ENCODE data around the gene NOL11.
"Not testable (repeated sequence)": the region's sequence is repeated elsewhere in the genome, so short reads cannot be mapped to it uniquely, and the experiment has no call there.

The NOL11 gene

DNA sequence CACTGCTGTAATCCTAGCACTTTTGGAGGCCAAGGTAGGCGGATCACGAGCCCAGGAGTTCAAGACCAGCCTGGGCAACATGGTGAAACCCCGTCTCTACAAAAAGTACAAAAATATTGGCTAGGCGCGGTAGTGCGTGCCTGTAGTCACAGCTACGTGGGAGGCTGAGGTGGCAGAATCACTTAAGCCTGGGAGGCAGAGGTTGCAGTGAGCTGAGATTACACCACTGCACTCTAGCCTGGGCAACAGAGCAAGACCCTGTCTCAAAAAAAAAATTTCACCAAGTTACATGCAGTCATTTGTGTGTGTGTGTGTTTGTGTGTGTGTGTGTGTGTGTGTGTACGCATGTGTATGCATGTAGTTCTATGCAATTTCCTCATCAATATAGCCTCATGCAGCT, 14.9 kb upstream of the NOL11 start:
- intact Hi-C loops (cut with DNase I); DNase-seq: not testable (repeated sequence)

DNA sequence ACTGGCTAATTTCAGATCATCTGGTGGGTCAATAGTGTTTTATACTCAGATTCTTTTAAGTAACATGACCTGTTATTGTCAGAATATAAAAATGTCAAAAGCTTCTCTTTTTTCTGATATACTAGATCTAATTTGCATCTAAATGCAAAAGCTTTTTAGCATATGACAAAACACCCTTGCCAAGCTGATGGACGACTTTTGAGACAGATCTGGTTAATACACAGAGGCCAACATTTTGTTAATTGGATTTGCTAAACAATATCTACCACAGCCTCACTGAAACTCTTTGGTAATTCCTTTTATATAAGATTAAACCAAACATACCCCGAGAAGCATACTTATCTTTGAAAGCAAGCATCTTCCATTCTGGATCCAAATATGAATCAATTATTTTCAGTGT, 10.3 kb upstream of the NOL11 start:
- DNase-seq = no peak
- intact Hi-C loops (cut with DNase I) = no loop called here

DNA sequence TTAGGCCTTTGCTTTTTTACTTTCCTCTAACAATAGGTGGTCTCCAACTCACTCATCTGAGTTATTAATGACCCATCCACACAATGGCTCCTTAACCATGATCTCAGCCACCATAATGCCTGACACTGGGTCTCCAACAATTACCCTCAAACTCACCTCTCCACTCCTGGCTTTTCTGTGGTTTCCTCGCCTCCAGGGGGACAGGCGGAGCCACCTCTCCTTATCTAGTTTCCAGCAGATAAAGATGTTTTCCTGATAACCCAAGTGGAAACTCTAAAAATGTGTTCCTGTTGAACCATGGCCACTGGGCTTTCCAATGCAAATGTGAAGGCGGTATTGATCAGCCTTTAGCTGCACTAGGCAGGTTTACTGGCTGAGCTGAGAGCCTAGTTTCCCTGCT, 9.4 kb upstream of the NOL11 start:
- intact Hi-C loops (cut with DNase I) = no loop called here
- DNase-seq = no peak

- DNase-seq = no peak
- intact Hi-C loops (cut with DNase I) = no loop called here
These were observed 5.8 kb upstream of the NOL11 start for GRCh38 chr17:67711916-67712315.

DNA sequence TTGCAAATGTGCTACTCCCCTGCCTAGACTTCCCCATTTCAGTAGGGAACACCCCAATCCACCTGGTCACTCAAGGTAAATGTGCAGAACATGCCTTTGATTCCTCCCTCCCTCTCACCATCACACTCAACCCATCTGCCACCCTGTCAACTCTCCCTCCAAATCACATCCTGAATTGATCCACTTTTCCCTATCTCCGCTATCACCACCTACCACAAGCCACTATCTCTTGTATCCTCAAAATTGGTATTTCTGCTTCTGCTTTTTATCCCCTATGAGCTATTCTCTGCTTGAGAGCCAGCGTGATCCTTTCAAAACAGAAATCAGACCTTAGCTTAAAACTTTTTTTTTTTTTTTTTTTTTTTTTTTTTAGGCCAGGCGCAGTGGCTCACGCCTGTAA, 5.4 kb upstream of the NOL11 start:
- no peak for DNase-seq
- intact Hi-C loops (cut with DNase I) = no loop called here

- no peak for DNase-seq
- intact Hi-C loops (cut with DNase I) = no loop called here
These were observed 4.6 kb upstream of the NOL11 start for GRCh38 chr17:67713169-67713568.

DNA sequence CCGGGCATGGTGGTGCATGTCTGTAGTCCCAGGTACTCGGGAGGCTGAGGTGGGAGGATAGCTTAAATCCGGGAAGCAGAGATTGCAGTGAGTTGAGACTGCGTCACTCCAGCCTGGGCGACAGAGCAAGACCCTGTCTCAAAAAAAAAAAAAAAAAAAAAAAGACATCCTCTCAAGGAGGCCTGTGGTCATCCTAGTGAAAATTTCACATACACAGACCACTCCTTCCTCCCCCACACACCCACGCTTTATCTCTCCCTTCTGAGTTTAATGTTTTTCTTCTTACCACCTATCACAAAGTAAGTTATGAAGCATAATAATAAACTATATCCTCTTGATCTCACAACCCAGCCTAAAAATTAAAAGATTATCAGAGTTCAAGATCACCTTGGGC, 1.3 kb upstream of the NOL11 start:
- intact Hi-C loops (cut with DNase I) = loop anchor here (5.0 kb wide), 2 partner anchors 111 to 349 kb away; partner anchors contain the start of genes BPTF and PSMD12
- no peak for DNase-seq

DNA sequence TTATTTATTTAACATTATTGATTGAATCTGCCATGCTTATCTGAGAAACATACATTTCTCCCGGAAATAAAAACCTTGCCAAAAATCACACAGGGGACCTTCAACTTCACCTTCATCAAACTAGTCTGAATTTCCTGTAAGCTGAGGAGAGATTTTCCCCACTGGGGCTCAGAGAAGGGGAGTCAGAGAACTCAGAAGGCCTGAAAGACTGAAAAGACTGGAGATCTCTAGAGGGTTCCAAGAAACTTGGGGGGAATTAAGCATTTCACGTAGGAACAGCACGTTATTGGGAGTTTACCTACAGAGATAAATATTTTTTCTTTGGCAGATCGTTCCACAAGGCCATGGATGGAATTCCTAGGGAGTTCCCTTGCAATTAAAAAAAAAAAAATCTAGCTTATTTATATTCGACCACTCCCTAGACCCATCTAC, 528 bp upstream of the NOL11 start:
- intact Hi-C loops (cut with DNase I) = loop anchor here (5.0 kb wide), 2 partner anchors 110 to 350 kb away; partner anchors contain the start of genes BPTF and PSMD12
- peak in 2 of 42 donors; percentile 14 to 20 for DNase-seq

DNA sequence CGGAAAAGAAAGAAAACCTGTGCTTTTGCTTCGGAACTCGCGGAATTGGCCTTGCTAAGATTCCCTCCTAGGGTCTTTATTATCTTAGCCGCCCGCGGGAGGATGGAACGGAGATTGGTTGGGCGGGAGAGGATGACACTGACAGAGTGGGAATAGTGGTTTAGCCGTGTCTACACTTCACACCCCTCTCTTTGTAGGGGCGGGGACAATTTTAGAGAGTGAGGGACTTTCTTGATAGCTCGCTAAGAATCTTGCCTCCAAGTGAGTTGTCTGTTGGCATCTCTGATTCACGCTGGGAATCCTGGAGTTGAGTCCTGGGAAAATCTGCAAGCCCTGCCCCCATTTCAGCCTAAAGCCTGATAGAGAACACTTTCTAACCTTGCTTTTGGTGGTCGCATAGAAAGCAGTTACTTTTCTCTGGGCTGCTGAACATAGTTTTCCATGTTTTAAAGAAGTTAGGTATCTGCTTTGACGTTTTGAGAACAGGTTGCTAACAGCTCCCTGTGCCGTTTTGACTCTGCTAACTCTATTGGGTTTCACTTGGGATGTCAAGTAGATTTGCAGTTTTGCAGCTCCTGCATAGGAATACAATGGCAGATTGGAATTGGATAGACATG, 697 bp downstream of the NOL11 start:
- intact Hi-C loops (cut with DNase I) = loop anchor here (5.0 kb wide), 2 partner anchors 109 to 351 kb away; partner anchors contain the start of genes BPTF and PSMD12
- DNase-seq = peak in 5 of 42 donors; percentile 5 to 20 (median 11)

DNA sequence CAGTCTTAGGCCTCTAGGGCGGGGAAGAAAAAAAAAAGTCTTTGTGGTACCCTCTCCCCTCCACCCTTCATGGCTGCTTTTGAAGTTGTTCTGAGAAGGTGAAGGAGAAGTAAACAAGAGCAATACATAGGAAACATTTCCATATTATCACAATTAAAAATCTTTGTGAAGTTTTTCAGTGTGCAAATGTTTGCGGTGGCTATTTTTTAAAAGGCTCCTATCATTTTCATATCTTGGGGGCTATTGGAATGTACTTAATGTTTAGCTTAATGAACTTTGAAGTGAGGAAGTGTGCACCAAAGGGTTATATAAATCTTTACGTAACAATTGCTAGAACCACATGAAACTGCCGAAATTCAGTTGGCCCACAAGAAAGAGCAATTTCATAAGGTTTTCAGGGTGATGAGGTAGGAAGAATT, 7.6 kb downstream of the NOL11 start:
- intact Hi-C loops (cut with DNase I) = no loop called here
- no peak for DNase-seq

DNA sequence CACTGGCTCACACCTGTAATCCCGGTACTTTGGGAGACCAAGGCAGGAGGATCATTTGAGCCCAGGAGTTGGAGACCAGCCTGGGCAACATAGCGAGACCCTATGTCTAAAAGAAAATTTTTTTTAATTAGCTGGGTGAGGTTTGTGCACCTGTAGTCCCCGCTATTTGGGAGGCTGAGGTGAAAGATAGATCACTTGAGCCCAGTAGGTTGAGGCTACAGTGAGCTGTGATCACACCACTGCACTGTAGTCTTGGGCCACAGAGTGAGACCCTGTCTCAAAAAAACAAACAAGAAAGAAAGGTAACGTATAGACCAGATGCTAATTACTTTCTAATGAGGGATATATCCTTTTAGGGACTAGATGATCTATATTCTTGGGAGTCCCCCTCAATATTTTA, 8.1 kb downstream of the NOL11 start:
- no peak for DNase-seq
- intact Hi-C loops (cut with DNase I) = no loop called here

DNA sequence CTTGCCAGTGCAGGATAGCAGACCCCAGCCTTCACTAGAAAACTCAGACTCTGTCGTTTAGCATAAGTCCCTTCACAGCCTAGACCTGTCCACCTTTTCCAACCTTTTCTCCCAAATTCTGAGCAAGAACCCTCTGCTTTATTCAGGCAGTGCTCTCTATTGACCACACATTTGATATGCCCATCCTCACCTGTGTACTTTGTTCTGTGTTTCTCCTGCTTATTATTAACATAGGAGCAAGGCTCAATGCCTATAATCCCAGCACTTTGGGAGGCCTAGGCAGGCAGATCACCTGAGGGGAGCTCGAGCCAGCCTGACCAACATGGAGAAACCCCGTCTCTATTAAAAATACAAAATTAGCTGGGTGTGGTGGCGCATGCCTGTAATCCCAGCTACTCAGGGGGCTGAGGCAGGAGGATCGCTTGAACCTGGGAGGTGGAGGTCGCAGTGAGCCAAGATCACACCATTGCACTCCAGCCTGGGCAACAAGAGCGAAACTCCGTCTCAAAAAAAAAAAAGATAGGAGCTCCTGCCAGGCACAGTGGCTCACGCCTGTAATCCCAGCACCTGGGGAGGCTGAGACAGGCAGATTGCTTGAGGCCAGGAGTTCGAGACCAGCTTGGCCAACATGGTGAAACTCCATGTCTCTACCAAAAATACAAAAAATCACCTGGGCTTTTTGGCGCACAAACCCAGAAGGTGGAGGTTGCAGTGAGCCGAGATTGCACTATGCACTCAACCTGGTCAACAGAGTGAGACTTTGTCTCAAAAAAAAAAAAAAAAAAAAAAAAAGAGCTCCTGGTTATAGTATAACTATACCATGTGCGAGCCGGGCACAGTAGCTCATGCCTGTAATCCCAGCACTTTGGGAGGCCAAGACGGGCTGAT, 9.7 kb downstream of the NOL11 start:
- intact Hi-C loops (cut with DNase I); DNase-seq: not testable (repeated sequence)

DNA sequence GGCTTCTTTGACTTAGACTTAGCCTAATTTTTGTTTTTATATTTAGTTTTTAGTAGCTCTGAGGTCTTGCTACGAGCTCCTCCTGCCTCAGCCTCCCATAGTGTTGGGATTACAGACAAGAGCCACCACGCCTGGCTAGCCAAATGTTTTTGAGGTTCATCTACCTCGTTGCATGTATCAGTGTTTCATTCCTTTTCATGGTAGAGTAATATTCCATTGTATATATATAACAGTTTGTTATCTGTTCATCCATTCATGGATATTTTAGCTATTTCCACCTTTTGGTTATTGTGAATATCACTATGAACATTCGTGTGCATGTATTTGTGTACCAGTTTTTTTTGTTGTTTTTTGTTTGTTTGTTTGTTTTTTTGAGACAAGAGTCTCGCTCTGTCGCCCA, 12.2 kb downstream of the NOL11 start:
- no peak for DNase-seq
- intact Hi-C loops (cut with DNase I) = no loop called here

GRCh38 chr17:67730731-67731130, 13.0 kb downstream of the NOL11 start:
- intact Hi-C loops (cut with DNase I) = no loop called here
- no peak for DNase-seq

DNA sequence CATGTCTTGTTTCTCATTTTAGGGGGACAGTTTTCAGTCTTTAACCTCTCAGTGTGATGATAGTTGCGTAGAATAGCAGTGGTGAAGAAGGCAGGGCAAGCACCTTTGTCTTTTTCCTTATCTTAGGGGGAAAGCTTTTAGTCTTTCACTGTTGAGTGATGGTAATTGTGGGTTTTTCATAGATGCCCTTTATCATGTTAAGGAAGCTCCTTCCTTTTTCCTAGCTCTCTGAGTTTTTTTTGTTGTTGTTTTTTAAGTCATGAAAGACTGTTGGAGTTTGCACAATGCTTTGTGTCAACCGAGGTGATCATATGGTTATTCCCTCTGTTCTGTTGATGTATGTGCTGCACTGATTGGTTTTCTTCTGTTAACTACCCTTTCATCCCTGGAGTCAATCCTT, 15.7 kb downstream of the NOL11 start:
- DNase-seq = no peak
- intact Hi-C loops (cut with DNase I) = no loop called here

DNA sequence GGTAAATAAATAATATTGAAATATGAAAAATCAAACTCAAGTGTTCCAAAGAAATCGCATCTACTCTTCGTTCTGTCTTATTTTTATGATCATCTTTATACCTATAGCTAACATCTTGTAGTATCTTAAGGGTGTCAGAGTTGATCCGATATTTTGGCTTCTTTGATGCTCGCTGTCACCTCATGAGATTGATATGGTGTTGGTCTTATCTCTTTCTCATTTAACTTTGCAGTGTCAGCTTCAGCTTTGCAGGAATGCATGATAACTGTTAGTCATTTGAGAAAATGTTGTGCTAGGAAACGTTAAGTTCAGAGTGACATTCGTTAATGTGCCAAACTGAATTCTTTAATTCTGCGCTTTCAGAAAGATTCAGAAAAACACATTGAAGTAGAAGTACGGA, 19.4 kb downstream of the NOL11 start:
- DNase-seq = no peak
- intact Hi-C loops (cut with DNase I) = no loop called here

GRCh38 chr17:67742025-67742424, 24.3 kb downstream of the NOL11 start:
- DNase-seq = no peak
- intact Hi-C loops (cut with DNase I) = no loop called here

DNA sequence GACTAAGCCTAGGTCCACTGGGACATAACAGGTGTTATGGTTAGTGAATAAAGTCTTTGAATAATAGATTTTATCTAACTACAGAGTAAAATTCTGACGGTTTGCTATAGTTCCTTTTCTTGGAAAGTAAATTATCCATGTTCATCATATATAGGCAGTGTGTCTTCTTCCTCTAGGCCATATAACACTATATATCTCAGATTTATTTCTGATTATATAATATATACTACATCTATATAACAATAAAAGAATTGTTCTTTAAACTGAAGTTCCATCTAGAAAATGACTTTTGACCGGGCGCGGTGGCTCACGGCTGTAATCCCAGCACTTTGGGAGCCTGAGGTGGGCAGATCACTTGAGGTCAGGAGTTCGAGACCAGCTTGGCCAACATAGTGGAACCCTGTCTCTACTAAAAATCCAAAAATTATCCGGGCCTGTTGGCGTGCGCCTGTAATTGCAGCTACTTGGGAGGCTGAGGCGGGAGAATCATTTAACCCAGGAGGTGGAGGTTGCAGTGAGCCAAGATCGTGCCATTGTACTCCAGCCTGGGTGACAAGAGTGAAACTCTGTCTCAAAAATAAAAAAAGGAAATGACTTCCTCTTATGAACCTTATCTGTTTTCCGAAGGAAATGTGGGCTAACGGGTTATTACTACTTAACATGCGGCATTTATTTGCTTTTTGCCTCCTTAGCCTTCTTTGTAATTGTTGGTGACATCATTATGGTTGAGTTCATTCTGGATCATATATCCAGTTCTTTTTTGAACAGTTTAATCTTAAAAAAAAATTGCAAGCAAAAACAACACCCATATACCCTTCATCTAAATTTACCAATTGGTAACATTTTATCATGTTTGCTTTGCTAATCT, 29.2 kb downstream of the NOL11 start:
- intact Hi-C loops (cut with DNase I) = no loop called here

DNA sequence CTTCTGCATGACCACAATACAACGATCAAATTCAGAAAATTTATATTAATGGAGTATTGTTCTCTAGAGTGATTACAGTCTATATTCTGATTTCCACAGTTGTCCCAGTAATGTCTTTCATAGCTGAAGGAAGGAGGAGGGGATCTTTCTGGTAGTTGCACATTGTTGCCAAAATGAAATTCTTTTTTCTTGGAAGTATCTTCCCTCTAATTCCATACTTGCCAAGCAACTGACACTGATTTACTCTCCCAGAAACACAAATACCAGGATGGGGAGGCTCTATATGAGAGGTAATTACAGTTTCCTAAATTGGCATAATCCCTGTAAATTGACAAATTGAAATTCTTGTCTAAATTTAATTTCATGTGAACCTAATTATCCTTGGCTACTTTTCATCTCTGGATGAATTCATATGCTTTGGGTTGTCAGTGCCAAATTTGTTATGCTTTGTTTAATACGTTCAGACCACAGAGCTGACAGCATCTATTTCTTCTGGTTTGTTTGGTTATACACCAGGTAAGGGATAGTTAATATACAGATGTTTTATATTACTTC, 30.0 kb downstream of the NOL11 start:
- no peak for DNase-seq
- intact Hi-C loops (cut with DNase I) = no loop called here

More for the DNA sequence above, 29.2 kb downstream of the NOL11 start:
- DNase-seq = no peak
